Stimulated activated CD4-positive, alpha-beta T cell treated with anti-CD3 and anti-CD28 coated beads, Interleukin-12 subunit alpha, Interleukin-12 subunit beta, amount 100 ng/mL, for 24 hours (primary cell): Measurements from ENCODE around the gene MUC15.

Source experiments
- DNase-seq, 2 experiments: peaks; one replicate each; pipeline ENCODE4 v3.0.0-alpha.2; 2020; ENCODE audit warnings: low read depth in 2 of 2

The MUC15 gene

DNA sequence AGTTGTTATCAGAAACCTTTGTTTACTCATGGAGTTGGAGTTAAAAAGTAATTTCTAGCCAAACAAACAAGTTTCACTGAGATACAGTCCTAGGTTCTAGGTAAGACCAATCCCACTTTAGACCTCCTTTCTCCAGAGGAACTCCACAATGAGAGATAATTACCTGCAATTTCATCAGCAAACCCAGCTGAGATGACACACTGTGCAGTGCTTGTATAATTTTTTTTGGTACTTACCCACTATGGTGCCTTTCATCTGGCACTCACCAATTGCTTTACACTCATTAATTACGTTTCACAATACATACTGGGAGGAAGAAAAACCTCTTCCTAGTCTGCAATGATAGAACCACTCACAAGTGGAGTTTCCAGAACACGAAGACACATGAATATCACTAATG is 1.8 kb upstream of the MUC15 start:
- DNase-seq: no peak

DNA sequence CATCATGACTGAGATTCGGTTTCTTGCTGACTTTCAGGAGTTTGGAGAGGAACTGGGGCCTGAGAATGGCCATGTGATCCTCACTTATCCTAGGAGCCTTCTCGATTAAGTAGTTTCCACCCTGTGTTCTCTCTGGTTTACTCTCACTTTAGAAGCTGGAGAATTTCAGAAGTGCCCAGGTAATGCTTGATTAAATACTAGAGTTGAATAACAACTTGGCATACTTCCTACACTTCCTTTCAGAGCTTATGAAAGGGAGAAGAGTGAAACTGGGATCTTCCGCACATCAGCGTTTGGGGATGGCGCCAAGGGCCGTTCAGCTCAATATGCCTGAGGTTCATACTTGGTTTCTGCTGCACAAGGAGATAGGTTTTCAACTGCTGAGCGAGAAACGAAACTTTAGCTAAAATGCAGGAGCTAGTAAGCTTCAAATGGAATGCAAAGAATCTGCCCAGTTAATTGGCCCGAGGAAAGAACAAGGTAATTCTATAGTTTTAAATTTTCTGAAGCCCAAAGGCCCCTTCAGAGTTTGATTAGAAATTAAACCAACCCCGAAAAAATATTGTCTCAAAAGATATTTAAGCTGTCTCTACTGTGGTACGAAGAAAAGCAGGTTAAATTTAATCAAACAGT is 823 bp upstream of the MUC15 start:
- no peak for DNase-seq

DNA sequence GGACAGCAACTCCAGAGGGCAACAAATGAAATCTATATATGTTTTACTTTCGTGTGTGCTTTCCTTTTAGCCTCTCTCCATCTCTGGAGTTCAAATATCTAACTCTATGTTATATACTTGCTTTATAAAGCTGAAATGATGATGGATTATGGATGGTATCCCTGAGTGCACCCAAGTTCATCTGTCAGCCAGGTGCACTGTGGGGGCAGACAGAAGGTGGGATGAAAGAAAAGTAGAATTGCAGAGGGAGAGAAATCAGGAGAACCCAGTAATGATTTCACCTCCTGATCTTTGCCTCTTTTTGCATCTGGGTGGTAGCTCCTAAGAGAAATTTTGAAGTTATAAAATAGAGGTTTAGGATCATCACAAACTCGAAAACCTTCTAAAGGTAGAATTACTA is 2.4 kb downstream of the MUC15 start:
- DNase-seq: no peak

DNA sequence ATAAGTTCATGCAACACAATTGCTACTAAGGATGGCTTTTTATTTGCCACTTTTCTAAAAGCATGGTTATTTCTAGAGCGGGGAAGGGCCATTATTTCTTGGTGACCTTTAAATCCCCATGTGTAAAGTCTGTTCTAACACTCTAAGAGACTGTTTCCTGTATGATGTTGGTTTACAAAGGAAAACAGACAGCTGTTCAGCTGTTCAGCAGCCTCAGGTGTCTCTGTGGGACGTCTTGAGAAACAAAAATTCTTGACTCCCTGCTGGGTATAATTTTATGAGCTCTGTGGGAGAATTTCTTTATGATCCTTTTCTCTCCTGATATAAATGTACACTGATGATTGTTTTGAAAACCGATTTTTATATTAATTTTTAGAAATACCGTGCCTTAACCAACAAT is 13.9 kb downstream of the MUC15 start:
- no peak for DNase-seq

DNA sequence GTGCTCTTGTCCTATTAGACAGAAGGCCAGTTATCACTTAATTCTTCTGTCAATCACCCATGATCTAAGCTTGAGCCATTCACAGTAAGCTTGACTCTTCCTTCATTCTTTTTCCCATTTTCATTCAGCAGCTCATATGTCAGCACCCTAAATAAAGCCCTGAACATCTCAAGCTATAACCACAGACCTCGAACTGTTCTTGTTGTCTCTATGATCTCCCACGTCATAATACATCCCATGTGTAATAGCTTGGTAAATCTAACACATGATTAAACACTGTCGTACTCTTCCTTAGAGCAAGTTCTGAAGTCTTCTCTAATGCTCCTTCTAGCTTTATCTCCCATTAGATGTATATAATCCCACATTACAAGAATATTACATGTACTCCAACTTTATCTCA is 14.4 kb downstream of the MUC15 start:
- no peak for DNase-seq

DNA sequence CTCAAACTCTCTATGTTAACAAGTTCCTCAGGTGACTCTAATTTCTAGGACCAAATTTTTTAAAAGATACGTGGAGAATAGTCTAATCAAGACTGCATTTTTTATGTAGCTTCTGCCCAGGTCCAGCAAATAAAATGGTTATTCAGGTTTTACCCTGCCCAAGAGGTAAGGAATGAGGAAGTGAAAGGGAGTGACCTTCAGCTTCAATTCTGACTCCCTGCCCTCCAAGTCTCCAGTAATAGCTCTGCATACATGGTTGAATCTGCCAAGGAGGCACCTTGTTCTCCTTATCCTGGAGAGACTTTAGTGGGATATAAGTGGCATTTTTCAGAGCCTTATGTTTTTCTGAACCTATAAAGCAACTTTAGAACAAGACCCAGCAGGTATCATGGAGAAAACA is 15.5 kb downstream of the MUC15 start:
- no peak for DNase-seq

DNA sequence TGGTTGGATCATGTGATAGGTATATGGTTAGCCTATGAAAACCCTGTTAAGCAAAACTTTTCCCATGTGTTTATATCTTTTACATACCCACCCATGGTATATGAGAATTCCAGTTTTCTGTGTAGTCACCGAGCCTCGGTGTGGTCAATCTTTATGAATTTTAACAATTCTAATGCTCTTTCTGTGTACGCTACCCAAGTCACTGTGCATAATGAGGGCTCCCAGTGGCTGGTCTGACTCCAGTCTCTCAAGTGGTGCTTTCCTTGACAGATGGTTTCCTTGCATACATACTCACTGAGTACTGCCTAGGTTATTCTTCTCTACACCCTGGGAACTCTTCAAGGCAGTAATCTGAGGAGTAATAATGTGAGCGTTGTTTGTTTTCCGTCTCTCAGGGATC is 17.6 kb downstream of the MUC15 start:
- DNase-seq: no peak

DNA sequence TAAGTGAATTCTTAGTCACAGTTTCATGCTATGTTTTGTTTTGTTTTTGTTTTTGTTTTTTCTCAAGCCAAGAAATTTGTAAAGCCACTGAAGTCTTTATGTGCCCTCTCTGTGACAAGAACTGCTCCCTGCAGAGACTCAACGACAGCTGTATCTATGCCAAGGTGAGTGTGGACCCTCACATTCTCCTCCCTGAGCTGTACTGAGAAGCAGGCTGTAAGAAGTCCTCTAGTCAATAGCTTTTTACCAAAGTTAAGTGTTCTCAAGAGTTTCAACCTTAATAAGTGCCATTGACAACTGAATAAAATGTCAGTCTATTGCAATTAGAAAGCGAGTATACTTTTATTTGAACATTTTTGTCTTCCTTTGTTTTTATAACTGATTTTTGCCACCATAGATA is 18.9 kb downstream of the MUC15 start:
- no peak for DNase-seq

DNA sequence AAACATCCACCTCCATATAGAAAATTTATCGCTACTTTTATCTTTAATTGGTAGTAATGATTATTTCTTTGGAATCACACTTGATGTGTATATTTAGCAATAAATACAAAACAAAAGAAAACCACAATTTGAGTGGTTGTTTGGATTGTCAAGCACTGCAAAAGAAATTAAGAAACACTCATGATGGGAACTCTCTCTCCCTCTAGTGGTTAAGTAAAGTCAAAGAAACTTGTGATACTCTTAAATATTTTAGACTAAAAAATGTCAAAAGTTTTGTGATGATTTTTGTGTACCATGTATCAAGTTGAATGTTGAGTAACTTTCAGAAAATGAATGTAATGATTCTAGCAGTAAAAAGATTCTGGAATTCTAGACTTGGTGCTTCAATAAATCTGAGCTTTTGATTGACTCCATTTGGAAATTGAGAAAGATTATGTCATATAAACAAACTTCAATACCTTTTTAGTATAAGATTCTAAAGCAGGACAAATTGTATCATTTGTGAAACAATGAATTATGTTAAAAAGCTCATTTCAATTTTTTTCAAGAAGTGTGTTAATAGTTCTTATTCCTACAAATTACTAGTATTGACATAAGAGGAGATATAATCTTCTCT is 20.8 kb downstream of the MUC15 start:
- no peak for DNase-seq

DNA sequence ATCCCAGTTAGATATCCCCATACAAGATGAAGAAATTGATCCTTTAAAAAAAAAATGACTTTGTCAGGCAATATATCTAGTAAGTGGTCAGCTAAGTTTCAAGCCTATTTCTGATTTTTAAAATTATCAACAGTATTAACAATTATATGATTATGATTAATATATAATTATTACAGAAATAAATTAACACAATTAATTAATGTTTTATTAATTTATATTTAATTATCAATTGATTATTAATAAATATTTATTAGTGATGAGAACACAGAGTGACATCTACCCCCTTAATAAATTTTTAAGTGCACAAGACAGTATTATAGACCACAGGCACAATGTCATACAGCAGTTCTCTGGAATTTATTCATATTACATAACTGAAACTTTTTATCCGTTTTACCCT is 22.0 kb downstream of the MUC15 start:
- DNase-seq: no peak

DNA sequence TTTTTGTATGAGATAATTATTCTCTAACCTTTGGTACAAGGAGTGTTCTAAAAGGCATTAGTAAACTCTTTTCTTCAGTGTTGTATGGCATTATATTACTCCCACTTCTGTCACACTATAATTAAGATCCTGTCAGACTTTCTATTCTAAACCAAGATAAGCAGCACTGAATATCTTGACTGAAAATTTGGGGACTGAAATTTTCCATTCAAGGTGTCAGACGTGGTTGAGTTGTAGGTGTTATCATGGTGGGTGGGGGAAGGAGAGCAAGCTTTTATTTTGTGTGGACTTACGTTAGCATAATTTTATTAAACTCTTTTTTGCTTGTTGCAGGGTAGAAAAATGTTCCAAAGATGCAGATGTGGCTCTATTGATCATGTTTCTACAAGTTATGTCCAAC is 22.9 kb downstream of the MUC15 start:
- no peak for DNase-seq

DNA sequence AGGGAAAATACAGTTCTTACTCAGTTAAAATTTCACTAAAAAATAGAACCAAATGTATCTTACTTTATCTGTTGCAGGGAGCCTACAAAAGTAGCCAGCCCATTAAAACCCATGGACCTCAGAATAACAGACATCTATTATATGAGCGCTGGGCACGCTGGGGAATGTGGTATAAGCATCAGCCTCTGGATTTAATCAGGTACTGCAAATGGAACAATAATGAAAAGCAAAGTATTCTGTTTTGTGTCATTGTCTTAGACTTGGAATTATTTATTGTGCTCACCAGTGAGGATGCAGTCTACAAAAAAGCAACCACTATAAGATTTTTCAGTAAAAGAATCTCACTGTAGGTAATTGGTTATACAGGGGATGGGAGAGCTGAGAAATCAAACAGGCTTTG is 30.2 kb downstream of the MUC15 start:
- DNase-seq: no peak

DNA sequence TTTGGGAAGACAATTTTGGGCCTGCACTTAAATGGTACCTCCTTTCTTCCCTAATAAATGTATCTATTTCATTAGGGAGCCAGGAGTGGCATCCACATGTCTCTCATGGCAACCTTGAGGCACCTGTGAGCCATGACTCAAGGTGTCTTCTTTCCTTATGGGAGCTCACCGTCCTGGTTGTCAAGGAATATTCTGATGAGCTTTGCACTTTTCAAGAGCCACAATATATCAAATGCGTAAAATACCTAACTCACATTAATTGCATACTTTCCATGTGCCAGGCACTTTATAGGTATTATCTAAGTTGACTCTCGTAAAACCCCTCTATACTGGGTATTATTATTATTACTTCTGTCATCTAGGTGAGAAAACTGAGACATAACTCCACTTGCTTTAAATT is 32.5 kb downstream of the MUC15 start:
- DNase-seq: no peak

DNA sequence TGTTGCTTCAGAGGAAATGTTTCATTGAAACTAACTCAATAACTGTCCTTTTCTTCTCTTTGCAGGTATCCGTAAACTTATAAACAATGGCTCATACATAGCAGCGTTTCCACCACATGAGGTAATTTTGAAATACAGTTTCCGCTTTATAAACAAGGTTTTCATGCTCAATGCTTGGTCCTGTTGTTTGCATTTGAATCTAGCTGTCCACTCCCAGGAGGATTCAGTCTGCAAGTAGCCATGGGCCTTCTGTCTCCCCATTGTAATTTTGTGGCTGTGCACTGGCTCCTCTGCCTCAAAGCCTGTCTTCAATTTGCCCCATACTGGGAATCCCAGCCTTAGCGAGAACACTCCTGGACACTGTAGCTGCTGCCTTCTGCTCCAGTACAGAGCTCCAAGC is 34.7 kb downstream of the MUC15 start:
- no peak for DNase-seq

DNA sequence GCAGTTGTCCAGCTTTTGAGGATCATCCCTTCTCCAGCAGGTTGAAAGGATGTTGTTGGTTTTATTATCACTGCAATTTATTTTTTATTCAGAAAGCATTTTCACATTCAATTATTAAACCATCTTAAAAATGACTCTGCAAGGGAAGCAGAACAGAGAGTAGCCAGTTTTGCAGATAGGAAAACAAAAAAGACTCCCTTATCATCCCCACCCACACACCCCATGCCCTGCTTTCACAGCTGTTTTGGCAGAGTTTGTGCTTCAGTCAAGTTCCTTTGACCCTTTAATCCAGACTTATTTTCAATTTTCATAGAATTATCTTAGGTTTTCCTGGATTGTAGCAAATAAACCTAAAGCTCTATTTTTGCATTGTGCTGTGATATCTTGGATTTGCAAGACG is 44.4 kb downstream of the MUC15 start:
- no peak for DNase-seq

DNA sequence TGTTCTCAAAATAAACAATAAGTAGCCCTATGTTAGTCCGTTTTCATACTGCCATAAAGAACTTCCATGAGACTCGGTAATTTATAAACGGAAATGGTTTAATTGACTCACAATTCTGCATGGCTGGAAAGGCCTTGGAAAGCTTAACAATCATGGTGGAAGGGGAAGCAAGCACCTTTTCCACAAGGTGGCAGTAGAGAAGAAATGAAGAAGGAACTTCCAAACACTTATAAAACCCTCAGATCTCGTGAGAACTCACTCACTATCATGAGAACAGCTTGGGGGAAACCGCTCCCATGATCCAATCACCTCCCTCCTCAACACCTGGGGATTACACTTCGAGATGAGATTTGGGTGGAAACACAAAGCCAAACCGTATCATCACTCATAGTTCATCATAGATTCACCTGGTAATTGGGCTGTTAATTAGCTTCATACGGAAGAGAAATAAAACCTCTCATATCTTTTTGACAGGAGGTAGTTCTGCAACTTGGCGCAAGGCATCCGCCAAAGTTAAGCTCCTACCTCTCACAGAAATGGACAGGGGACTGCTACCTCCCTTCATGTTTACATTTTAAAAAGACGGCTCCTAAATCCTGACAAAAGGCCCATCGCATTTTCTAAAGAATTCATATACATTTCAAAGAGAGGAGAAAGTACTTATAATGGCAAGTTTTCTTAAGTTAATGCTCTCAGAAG is 49.0 kb downstream of the MUC15 start:
- DNase-seq: no peak

DNA sequence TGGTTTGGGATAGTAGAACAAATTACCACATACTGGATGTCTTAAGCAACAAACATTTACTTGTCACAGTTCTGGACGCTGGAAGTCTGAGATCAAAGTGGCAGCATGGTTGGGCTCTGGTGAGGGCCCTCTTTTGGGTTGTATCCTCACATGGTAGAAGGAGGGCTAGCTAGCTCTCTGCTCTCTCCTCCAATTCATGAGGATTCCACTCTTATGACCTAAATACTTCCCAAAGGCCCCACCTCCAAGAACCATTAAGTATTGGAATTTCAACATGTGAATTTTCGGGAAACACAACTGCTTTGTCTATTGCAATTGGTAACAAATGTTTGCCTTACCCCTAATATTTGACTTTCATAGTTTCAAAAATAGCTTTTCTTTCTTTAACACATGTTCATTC is 52.6 kb downstream of the MUC15 start:
- DNase-seq: no peak

DNA sequence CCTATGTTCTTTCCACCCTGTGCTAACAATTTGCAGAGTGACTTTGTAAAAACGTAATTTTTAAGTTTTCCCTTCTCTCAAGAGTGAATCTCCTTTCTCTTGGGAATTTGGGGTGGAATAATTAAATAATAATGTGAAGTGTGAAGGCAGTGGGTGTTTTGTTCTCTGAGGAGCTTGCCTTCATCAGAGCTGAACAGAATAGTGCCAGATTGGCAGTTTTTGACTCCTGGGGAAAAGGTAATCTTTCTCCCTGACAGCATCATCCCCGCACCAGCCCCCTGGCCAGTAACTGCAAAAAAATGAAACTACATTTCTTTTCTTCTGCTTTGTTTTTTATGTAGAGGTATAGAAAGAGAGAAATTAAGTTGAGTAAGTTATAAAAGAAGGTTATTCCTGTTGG is 59.9 kb downstream of the MUC15 start:
- DNase-seq: no peak

DNA sequence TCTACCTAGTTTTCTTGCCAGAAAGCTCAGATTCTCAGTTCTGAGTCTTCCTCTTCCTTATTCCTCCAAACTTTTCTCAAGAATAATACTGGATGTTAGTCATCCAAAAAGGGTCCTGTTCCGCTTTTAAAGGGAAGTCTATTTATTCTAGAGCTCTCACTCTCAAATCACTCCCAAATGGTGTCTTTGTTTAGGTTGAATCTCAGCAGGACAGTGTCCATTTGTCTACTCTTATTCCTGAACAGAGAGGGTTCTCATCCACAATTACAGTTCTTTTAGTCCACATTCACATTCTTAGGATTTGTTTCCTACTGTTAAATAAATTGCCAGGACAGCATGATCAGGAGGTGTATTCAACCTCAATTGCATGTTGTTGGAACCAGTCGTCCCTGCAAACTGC is 61.3 kb downstream of the MUC15 start:
- no peak for DNase-seq

DNA sequence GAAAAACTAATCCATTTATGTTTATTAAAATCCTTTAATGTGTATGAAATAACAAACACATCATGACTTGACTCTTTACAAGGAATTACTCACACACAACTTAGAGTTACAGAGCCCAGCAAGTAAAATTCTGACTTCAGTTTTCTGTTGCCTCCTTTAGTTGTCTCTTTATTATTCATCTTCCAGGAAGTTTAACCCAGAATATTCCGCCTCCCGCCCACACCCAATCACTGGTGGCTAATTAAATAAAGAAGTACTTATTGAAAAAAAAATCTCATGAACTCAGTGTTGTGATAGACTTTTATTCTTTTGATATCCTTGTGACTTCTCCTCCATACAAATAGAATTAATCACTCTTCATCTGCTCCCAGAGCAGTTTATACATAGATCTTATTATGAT is 61.9 kb downstream of the MUC15 start:
- DNase-seq: no peak
